Measurements from ENCODE around the gene PLET1. TPM values are rescaled to one million over a fixed set of nuclear protein-coding genes. Genes with fewer than 3 reads are reported as not detected.

Gene PLET1
- total and polyA plus RNA-seq, 9 of the 15 experiments (the other 6 are each of a cell fraction or from before 2014, with no cell fraction given), result not detected

- TF ChIP-seq GTF2B (IDR thresholded peaks at IDR 0.05; ENCODE audit: extremely low read depth, insufficient read length) (no peak), KDM2B (CRISPR knock-in tag; IDR thresholded peaks at IDR 0.05) (no peak), FOXK2 (conservative IDR thresholded peaks at IDR 0.05 in 1 of 2, IDR thresholded peaks at IDR 0.05 in 1 of 2; ENCODE audit: low read depth in 2 of 2) (no peak), SP1 (CRISPR knock-in tag; IDR thresholded peaks at IDR 0.05) (peak; percentile 44; the same call in 1 of the 2 replicates), POLR3A (IDR thresholded peaks at IDR 0.05; ENCODE audit: borderline replicate concordance, extremely low read depth, insufficient read depth, insufficient read length) (no peak), E2F1 (CRISPR knock-in tag; IDR thresholded peaks at IDR 0.05) (no peak), ZSCAN29 (IDR thresholded peaks at IDR 0.05) (no peak), DNMT1 (IDR thresholded peaks at IDR 0.05) (no peak), ZNF165 (CRISPR knock-in tag; IDR thresholded peaks at IDR 0.05; ENCODE audit: borderline replicate concordance) (no peak), ZNF609 (CRISPR knock-in tag; IDR thresholded peaks at IDR 0.05; ENCODE audit: borderline replicate concordance) (no peak), ILK (tag; IDR thresholded peaks at IDR 0.05; ENCODE audit: borderline replicate concordance, low read depth) (no peak), MBD2 (IDR thresholded peaks at IDR 0.05; ENCODE audit: borderline replicate concordance, low read depth) (no peak), MCM7 (IDR thresholded peaks at IDR 0.05) (no peak), CREM (IDR thresholded peaks at IDR 0.05; ENCODE audit: low read depth) (peak; percentile 57; the same call in 1 of the 2 replicates), RBM39 (optimal IDR thresholded peaks at IDR 0.05; ENCODE audit: low read depth, low read length) (no peak), XRCC5 (IDR thresholded peaks at IDR 0.05; ENCODE audit: low read depth, low read length) (0 out of 2 replicates have a peak, but pooled peaks have one; percentile 37)
Observed at GRCh38 chr11:112289588-112290492, 29.2 kb upstream of the PLET1 start (continued).
